ENCODE results near the gene ERO1B. TPM values are rescaled to one million over a fixed set of nuclear protein-coding genes. Genes with fewer than 3 reads are reported as not detected.

Gene ERO1B
- total and polyA plus RNA-seq, 2 donors (not counting 1 experiment from before 2014, with no cell fraction given) = 2.2 to 5.0 TPM

- no peak overlapping the region for H3K4me2 ChIP-seq (ENCODE audit: extremely low read depth, insufficient read depth, low read length)
- TF ChIP-seq EZH2 (IDR thresholded peaks at IDR 0.05; ENCODE audit: low read length, missing control alignments) (no peak), CTCF (conservative IDR thresholded peaks at IDR 0.05 in 1 of 2, IDR thresholded peaks at IDR 0.05 in 1 of 2; ENCODE audit: low read depth in 1 of 2, low read length in 2 of 2) (no peak)
- H3K27me3 ChIP-seq (ENCODE audit: control insufficient read depth, insufficient read depth, low read length) = no peaks in the 10 kb centered on the region
- no peak for DNase-seq (ENCODE audit: low read depth in 2 of 2)
- no peaks in the 10 kb centered on the region for H3K79me2 ChIP-seq (ENCODE audit: control insufficient read depth, insufficient read depth, low read length)
- no peaks in the 10 kb centered on the region for H3K9me3 ChIP-seq (ENCODE audit: control insufficient read depth, insufficient read depth, low read depth, low read length)
- H4K20me1 ChIP-seq (ENCODE audit: control insufficient read depth, extremely low read depth, insufficient read depth, low read length) = no peaks in the 10 kb centered on the region
- H3K4me3 ChIP-seq (replicated peaks in 1 of 4; ENCODE audit: control extremely low read depth in 1 of 4, insufficient read depth in 1 of 4, low read depth in 3 of 4, low read length in 4 of 4) = no peak overlapping the region
- no peaks in the 10 kb centered on the region for H3K4me1 ChIP-seq (ENCODE audit: control insufficient read depth, extremely low read depth, insufficient read depth, low read length)
- no peak overlapping the region for H3K9ac ChIP-seq (ENCODE audit: insufficient read depth, low read length)
- H3K27ac ChIP-seq (ENCODE audit: insufficient read depth, low read length) = no peak overlapping the region
- H2AFZ ChIP-seq (ENCODE audit: low read length) = no peak overlapping the region
- H3K36me3 ChIP-seq (ENCODE audit: control insufficient read depth, insufficient read depth, low read length) = no peaks in the 10 kb centered on the region
These were observed 31.7 kb upstream of the ERO1B start for GRCh38 chr1:236313427-236313826.

- Histone ChIP-seq H4K20me1 (ENCODE audit: control insufficient read depth, extremely low read depth, insufficient read depth, low read length) (no peaks in the 10 kb centered on the region), H3K36me3 (ENCODE audit: control insufficient read depth, insufficient read depth, low read length) (no peaks in the 10 kb centered on the region), H3K27ac (ENCODE audit: insufficient read depth, low read length) (no peak overlapping the region), H3K4me3 (replicated peaks in 1 of 4; ENCODE audit: control extremely low read depth in 1 of 4, insufficient read depth in 1 of 4, low read depth in 3 of 4, low read length in 4 of 4) (no peak overlapping the region), H2AFZ (ENCODE audit: low read length) (no peak overlapping the region), H3K9me3 (ENCODE audit: control insufficient read depth, insufficient read depth, low read depth, low read length) (no peaks in the 10 kb centered on the region), H3K4me2 (ENCODE audit: extremely low read depth, insufficient read depth, low read length) (no peak overlapping the region), H3K27me3 (ENCODE audit: control insufficient read depth, insufficient read depth, low read length) (no peaks in the 10 kb centered on the region), H3K9ac (ENCODE audit: insufficient read depth, low read length) (no peak overlapping the region), H3K4me1 (ENCODE audit: control insufficient read depth, extremely low read depth, insufficient read depth, low read length) (no peaks in the 10 kb centered on the region), H3K79me2 (ENCODE audit: control insufficient read depth, insufficient read depth, low read length) (no peaks in the 10 kb centered on the region)
- no peak for DNase-seq (ENCODE audit: low read depth in 2 of 2)
- TF ChIP-seq EZH2 (IDR thresholded peaks at IDR 0.05; ENCODE audit: low read length, missing control alignments) = no peak
- no peak for TF ChIP-seq CTCF (conservative IDR thresholded peaks at IDR 0.05 in 1 of 2, IDR thresholded peaks at IDR 0.05 in 1 of 2; ENCODE audit: low read depth in 1 of 2, low read length in 2 of 2)
These were observed 29.3 kb upstream of the ERO1B start for GRCh38 chr1:236311040-236311439.

GRCh38 chr1:236308827-236309226 lies 27.1 kb upstream of the ERO1B start:
- Histone ChIP-seq H4K20me1 (ENCODE audit: control insufficient read depth, extremely low read depth, insufficient read depth, low read length) (no peaks in the 10 kb centered on the region), H3K27me3 (ENCODE audit: control insufficient read depth, insufficient read depth, low read length) (no peaks in the 10 kb centered on the region), H3K4me3 (replicated peaks in 1 of 4; ENCODE audit: control extremely low read depth in 1 of 4, insufficient read depth in 1 of 4, low read depth in 3 of 4, low read length in 4 of 4) (no peak overlapping the region), H3K9ac (ENCODE audit: insufficient read depth, low read length) (no peak overlapping the region), H3K4me1 (ENCODE audit: control insufficient read depth, extremely low read depth, insufficient read depth, low read length) (no peaks in the 10 kb centered on the region), H3K9me3 (ENCODE audit: control insufficient read depth, insufficient read depth, low read depth, low read length) (no peaks in the 10 kb centered on the region), H2AFZ (ENCODE audit: low read length) (no peak overlapping the region), H3K27ac (ENCODE audit: insufficient read depth, low read length) (no peak overlapping the region), H3K36me3 (ENCODE audit: control insufficient read depth, insufficient read depth, low read length) (no peaks in the 10 kb centered on the region), H3K79me2 (ENCODE audit: control insufficient read depth, insufficient read depth, low read length) (no peaks in the 10 kb centered on the region), H3K4me2 (ENCODE audit: extremely low read depth, insufficient read depth, low read length) (no peak overlapping the region)
- DNase-seq (ENCODE audit: low read depth in 2 of 2) = no peak
- TF ChIP-seq EZH2 (IDR thresholded peaks at IDR 0.05; ENCODE audit: low read length, missing control alignments) = no peak
- no peak for TF ChIP-seq CTCF (conservative IDR thresholded peaks at IDR 0.05 in 1 of 2, IDR thresholded peaks at IDR 0.05 in 1 of 2; ENCODE audit: low read depth in 1 of 2, low read length in 2 of 2)

All from fibroblast of lung (primary cell).